GM13977 (cell line): ENCODE measurements around the gene EVI5.
A peak's percentile ranks its signal among the peaks of the same experiment; 100 is the strongest.
"Not testable (repeated sequence)": the region's sequence is repeated elsewhere in the genome, so short reads cannot be mapped to it uniquely, and the experiment has no call there.

Source experiments
- DNase-seq: peaks from one replicate; pipeline ENCODE4 v3.0.0; 2012; ENCODE audit warnings: low spot score
- CTCF ChIP-seq: IDR thresholded peaks from 2 replicates; pipeline ENCODE4 v1.5.1; 2012; ENCODE audit warnings: mild to moderate bottlenecking, control low read depth; ENCODE audit not compliant: insufficient read depth; ENCODE audit errors: extremely low read depth, missing control alignments
- in situ Hi-C: fragments of 300-500 bp; cut with MboI; formaldehyde crosslinking; loops from one replicate; pipeline ENCODE4 v1.12.0; 2022; ENCODE audit warnings: low sequenced_read_pairs, low pct_unique_long_range_greater_than_20kb, mixed read lengths, inconsistent platforms; ENCODE audit not compliant: unreplicated experiment

Gene EVI5

GRCh38 chr1:92784021-92784638, 778 bp downstream of the EVI5 start:
- in situ Hi-C loops, result no loop called here
- TF ChIP-seq CTCF, result no peak
- peak; percentile 55 for DNase-seq

GRCh38 chr1:92783550-92783949, 1.4 kb downstream of the EVI5 start:
- in situ Hi-C loops, DNase-seq: not testable (repeated sequence)

- DNase-seq, result no peak
- TF ChIP-seq CTCF, result no peak
- in situ Hi-C loops, result no loop called here
Observed at GRCh38 chr1:92778376-92778775, 6.5 kb downstream of the EVI5 start.

- in situ Hi-C loops, result no loop called here
- TF ChIP-seq CTCF, result no peak
- DNase-seq, result no peak
Observed at GRCh38 chr1:92774407-92774806, 10.5 kb downstream of the EVI5 start.

GRCh38 chr1:92773749-92774148, 11.2 kb downstream of the EVI5 start:
- in situ Hi-C loops, DNase-seq: not testable (repeated sequence)

GRCh38 chr1:92769856-92770255, 15.1 kb downstream of the EVI5 start:
- TF ChIP-seq CTCF, result no peak
- DNase-seq, result no peak
- in situ Hi-C loops, result no loop called here

- no peak for TF ChIP-seq CTCF
- no peak for DNase-seq
- in situ Hi-C loops, result no loop called here
Observed at GRCh38 chr1:92768915-92769314, 16.0 kb downstream of the EVI5 start.

- no peak for DNase-seq
- no peak for TF ChIP-seq CTCF
- in situ Hi-C loops, result no loop called here
Observed at GRCh38 chr1:92768296-92768695, 16.6 kb downstream of the EVI5 start.
